Measurements from ENCODE around the gene SNRPN.
"Not testable (repeated sequence)": the region's sequence is repeated elsewhere in the genome, so short reads cannot be mapped to it uniquely, and the experiment has no call there.

SNRPN gene

DNA sequence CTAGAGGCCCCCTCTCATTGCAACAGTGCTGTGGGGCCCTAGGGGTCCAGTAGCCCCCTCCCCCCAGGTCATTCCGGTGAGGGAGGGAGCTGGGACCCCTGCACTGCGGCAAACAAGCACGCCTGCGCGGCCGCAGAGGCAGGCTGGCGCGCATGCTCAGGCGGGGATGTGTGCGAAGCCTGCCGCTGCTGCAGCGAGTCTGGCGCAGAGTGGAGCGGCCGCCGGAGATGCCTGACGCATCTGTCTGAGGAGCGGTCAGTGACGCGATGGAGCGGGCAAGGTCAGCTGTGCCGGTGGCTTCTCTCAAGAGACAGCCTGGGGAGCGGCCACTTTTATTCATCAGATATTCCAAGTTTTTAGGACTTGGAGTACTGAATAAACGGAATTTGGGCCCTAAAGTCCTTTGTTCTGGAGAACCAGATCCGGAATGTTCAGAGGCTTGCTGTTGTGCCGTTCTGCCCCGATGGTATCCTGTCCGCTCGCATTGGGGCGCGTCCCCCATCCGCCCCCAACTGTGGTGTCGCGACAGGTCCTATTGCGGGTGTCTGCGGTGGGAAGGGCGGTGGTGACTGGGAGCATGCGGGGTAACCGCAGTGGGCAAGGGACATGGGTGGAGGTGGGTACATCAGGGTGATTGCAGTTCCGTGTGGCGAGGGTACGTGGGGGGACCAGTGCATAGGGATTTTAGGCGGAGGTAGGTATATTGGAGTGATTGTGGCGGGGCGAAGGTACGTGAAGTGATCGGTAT, at the start of gene SNRPN, which contains the start of gene SNURF:
SNRPN (plus strand) TSS at position 205 of the 748 bp plus-strand sequence. CDS start 19,467 bp downstream, outside the sequence.
SNURF (plus strand) TSS at position 205 of the 748 bp plus-strand sequence; CDS start at position 267, 62 bp downstream.
- FAIRE-seq (no peak), DNase-seq (ENCODE audit: low spot score) (peak; percentile 19)

DNA sequence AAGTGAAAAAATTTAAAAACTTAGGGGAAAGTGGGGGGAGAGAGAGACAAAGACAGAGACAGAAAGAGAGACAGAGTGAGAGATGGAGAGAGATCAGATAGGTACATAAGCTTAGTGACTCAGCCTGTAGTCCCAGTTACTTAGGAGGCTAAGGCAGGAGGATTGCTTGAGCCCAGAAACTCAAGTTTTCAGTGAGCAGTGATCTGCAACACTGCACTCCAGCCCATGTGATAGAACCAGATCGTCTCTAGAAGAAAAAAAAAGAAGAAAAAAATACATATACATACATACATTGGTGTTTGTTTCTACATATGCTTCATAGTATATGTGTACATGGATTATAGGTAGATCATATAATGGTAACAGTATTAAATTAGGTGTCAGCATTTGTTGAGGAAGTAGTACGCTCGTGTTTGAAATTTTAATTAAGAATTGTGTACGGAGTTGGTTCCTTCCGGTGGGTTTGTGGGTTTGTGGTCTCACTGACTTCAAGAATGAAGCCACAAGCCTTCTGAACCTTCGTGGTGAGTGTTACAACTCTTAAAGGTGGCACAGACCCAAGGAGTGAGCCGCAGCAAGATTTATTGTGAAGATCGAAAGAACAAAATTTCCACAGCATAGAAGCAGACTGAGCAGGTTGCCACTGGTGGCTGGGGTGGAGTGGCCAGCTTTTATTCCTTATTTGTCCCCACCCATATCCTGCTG, 38.3 kb upstream of the SNRPN start:
- DNase-seq (ENCODE audit: low spot score) (no peak), FAIRE-seq (no peak)

DNA sequence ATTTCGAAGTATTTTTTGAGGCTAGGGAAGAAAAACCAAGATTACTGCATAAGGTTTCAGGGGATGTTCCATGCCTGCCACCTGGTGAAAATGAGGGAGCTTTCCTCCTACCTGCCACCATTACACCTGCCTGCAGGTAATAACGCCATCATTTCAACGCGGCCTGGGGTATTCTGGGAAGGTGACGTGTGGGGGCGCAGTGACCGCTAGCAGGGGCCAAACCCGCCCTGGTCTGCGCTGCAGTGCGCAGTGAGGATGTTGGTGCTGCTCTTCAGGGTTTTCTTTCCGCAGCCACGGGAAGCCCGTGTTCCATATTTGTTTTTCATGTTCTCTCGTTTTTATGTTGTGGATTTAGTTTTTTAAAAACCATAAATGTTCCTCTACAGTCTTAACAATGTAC, 37.4 kb upstream of the SNRPN start:
- no peak for FAIRE-seq
- no peak for DNase-seq (ENCODE audit: low spot score)

DNA sequence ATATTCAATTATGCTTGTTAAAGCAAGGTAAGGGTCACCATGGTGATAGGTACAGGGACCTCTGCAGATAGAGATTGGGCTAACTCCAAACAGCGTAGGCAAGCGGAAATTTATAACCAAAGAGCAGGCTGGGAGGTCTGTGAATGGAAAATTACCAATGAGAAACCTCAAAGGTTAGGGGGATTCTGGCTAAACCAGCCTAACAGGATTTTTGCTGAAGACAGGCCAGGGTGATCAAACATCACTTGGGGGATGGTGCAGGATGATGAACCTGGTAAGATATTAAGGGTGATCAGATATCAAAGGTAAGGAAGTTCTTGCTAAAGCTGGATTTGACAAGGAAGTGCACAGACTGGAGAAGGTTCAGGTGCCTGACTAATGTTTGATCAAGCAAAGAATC, 35.3 kb upstream of the SNRPN start:
- FAIRE-seq (no peak), DNase-seq (ENCODE audit: low spot score) (no peak)

DNA sequence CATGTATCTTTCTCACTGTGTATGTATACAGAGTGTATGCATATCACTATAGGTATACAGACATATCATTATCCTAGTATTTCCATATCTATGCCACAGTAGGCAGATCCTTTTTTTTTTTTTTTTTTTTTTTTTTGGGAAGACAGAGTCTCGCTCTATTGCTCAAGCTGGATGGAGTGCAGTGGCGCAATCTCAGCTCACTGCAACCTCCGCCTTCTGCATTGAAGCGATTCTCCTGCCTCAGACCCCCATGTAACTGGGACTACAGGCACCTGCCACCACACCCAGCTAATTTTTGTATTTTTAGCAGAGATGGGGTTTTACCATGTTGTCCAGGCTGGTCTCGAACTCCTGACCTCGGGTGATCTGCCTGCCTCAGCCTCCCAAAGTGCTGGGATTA, 32.0 kb upstream of the SNRPN start:
- FAIRE-seq; DNase-seq (ENCODE audit: low spot score): not testable (repeated sequence)

DNA sequence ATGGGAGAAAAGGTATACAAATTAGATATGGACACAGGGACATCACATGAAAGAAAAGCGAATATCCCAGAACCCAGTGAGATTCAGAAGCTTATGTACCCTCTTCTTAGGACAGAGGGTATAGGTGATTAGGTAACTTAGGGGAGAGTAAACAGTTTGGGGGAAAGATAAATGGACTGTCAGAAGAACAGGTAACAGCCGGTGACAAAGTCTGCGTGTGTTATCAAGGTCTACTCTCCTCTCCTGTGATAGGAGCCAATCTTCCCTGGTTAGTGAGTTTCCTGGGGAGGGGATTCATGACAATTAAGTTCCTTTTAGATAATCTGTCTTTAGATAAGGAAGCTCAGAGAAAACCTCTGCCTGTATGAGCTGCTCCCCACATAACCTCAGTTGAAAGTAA, 30.6 kb upstream of the SNRPN start:
- DNase-seq (ENCODE audit: low spot score) (no peak), FAIRE-seq (no peak)

DNA sequence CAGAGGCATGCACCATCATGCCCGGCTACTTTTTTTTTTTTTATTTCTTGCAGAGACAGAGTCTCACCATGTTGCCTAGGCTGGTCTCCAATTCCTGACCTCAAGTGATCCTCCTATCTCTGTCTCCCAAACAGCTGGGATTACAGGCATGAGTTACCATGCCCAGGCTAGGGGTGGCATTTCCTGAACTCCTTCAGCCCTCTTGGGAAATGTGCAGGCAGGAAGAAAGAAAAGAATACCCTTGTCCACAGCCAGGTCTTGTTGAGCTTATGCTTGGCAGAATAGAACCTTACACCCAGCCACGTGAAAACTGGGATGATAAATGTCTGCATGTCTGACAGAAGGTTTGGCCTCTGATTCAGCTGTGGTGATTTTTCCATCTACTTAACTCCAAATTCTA, 30.2 kb upstream of the SNRPN start:
- no peak for FAIRE-seq

DNA sequence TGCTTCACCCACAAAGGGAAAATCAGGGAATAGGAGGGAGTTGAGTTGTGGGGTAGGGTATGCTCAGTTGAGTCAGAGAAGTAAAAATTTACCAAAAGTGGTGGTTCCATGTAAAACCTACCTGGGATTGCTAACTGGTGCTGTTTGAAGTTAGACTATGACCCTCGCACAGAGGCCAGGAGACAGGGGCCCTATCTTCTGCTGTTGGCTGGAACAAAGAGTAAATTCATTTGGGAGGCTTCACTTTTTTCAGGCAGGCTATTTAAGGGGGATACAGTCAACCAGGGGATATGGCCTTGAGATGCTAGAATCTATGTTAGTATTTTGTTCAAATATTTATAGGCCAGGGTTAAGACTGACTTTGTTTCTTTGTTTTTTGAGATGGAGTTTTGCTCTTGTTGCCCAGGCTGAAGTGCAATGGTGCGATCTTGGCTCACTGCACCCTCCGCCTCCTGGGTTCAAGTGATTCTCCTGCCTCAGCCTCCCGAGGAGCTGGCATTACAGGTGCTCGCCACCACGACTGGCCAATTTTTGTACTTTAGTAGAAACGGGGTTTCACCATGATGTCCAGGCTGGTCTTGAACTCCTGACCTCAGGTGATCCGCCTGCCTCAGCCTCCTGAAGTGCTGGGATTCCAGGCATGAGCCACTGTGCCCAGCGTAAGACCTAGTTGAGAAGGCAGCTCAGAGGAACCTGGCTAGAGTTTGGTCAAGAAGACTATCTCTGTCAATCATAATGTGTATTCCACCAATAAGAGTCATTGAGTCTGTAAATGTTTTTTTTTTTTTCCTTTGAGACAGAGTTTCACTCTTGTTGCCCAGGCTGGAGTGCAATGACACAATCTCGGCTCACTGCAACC, 22.7 kb upstream of the SNRPN start:
- not testable (repeated sequence) for DNase-seq (ENCODE audit: low spot score); FAIRE-seq

More for the DNA sequence above, 30.2 kb upstream of the SNRPN start:
- DNase-seq (ENCODE audit: low spot score) = no peak

DNA sequence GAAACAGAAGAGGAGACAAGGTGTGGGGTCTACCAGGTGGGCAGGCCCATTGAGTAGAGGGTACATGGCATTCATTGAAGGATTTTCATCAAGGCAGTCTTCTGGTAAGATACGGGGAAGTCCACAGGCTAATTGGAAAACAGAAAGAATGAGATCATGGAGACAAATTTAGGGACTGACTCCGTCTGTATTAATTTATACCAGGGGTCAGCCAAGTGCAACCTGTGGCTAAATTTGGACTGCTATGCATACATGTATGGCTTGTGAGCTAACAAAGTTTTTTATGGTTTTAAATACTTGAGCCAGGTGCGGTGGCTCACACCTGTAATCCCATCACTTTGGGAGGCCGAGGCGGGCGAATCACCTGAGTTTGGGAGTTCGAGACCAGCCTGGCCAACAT, 21.1 kb upstream of the SNRPN start:
- no peak for DNase-seq (ENCODE audit: low spot score)
- no peak for FAIRE-seq

DNA sequence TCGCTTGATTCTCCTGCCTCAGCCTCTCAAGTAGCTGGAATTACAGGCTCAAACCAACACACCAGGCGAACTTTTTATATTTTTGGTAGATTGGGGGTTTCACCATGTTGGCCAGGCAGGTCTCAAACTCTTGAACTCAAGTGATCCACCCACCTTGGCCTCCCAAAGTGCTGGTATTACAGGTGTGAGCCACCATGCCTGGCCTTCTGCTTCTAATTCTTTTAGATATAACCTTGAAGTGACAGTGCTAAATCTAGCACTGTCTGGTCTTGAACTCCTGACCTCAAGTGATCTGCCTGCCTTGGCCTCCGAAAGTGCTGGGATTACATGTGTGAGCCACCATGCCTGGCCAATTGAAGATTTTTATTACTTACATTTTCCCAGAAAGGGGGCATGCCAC, 16.6 kb upstream of the SNRPN start:
- not testable (repeated sequence) for FAIRE-seq; DNase-seq (ENCODE audit: low spot score)

DNA sequence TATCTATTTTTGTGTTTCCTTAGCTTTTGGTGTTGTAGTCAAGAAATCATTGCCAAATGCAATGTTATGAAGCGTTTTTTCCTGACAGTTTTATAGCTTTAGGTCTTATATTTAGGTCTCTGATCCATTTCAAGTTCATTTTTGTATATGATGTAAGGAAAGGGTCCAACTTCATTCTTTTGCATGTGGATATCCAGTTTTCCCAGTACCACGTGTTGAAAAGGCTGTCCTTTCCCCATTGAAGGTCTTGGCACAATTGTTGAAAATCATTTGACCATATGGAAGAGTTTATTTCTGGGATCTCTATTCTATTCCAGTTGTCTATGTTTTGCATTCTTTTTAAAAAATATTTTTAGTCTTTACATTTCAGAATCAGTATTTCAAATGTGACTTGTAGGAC, 14.6 kb upstream of the SNRPN start:
- DNase-seq (ENCODE audit: low spot score) (no peak), FAIRE-seq (no peak)

DNA sequence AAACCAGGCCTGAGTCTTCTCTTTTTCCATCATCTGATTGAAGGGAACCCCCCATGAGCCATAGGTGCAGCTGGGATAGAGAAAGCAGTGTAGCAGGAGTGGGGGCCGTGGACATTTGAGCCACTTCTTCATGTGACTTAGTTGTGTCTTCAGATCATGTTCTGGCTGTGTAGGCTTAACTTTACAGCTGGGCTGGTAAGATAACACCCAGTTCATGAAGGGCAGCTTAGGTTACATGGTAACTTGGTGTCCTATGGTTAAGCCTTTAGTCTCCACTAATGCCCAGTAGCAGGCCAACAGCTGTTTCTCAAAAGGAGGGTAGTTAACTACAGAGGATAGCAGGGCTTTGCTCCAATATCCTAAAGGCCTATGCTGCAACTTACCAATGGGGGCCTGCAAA, 11.4 kb upstream of the SNRPN start:
- FAIRE-seq (no peak), DNase-seq (ENCODE audit: low spot score) (no peak)

DNA sequence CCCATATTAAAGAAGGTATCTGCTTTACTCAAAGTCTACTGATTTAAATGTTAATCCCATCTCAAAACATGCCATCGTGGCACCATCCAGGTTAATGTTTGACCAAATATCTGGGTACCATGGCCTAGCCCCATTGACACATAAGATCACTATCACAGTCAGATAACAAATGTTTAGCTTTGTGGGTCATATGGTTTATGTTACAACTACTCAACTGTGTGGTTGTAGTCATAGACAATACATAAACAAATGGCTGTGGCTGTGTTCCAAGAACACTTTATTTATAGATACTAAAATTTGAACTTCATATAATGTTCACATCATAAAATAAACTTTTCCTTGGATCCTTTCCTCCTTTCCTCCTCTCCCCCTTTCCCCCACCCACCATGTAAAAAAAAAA, 9.8 kb upstream of the SNRPN start:
- no peak for FAIRE-seq
- DNase-seq (ENCODE audit: low spot score) = no peak

DNA sequence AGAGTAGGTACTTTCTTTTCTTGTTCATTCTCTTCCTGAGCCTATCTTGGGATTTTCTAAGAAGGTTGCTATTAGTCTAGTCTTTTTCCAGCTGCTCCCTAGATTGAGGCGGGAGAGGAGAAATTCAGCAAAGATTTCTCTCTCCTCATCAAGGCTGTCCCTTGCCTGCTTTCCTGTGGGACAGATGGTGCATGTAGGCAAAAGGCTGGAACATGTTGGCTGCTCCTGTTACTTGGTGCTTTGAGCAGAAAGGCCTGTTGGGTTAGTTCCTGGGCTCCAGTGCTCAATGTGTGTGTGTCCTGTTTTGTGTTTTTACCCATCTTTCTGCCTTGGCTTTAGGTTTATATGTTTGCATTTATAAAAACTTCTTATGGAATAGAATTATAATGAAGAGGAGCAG, 9.1 kb upstream of the SNRPN start:
- no peak for FAIRE-seq
- no peak for DNase-seq (ENCODE audit: low spot score)

DNA sequence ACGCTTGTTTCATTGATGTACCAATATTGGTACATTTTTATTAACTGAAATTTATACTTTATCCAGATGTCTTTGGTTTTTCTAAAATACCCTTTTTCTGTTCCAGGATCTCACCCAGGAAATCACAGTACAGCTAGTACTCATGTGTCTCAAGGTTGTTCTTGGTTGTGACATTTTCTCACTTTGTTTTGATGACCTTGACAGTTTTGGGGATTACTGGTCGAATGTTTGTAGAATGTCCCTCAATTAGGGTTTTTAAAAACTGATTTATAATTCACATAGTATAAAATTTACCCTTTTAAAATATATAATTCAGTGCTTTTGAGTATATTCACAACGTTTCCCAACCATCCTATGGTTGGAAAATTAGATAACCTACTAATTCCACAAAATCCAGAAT, 6.3 kb upstream of the SNRPN start:
- no peak for DNase-seq (ENCODE audit: low spot score)
- no peak for FAIRE-seq

DNA sequence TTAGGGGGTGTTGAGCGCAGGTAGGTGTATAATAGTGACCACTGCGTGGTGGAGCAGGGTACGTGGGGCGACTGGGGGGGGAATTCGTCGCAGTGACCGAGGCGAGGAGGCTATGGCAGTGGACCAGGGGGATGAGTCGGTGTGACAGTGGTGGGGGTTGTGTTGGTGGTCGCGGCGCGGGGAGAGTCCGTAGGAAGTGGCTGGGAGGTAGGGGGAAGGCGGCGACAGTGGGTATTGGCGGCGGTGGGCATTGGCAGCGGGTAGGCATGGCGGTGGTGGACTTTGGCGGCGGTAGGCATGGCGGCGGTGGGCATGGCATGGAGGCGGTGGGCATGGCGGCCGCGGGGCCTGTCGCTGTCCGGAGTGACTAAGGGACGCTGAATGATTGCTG, 739 bp downstream of the SNRPN start:
- no peak for FAIRE-seq

DNA sequence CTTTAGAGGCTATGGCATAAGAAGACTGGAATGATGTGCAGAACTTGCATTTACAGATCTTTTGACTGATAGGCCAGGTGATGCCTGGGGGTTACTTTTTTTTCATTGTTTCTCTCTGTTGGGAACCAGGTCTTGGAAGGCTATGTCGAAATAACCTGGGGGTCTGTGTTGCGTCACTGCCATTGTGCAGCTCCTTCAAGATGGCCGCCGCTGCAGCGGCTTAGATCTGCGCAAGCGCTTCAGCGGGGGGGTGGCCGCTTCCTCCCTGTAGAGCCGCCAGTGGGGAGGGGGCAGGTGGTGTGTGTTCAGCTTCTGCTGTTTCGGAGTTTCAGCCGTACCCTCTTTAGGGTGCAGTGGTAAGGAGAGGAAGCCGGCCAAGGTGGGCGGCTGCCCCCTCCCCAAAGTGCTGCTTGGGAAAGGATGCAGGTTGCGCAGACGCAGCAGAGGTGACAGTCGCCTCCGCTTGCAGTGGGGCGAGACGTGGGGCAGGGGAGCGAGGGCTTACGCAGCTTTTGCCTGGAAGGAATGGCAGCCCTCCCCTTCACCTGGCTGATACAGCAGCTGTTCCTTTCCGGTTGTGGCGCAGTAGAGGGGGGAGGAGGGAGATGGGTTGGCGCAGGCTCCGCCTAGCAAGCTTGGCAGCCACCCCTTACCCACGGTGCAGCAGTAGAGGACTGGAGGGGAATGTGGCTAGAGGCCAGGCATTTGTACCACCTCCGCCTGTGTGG, 1.5 kb downstream of the SNRPN start:
- DNase-seq (ENCODE audit: low spot score) (peak; percentile 48), FAIRE-seq (no peak)

More for the DNA sequence above, 739 bp downstream of the SNRPN start:
- no peak for DNase-seq (ENCODE audit: low spot score)

DNA sequence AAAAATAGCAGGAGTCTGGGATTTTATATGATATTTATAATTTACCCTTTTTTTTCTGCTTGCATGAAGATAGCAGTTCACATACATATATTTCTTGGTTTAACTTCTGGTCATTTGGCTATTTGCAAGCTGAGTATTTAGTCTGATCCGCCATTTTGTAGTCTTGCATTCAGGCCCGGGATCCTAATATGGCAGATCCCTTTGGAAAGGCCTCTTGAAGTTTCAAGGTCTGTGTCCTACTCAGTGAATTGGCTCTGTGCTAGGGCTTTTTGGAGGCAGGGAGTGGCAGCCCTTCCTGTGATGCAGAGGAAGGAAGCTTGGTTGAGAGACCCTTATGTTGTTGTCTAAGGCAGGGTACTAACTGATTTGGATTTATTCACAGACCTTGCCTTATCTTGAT, 2.9 kb downstream of the SNRPN start:
- FAIRE-seq = no peak

DNA sequence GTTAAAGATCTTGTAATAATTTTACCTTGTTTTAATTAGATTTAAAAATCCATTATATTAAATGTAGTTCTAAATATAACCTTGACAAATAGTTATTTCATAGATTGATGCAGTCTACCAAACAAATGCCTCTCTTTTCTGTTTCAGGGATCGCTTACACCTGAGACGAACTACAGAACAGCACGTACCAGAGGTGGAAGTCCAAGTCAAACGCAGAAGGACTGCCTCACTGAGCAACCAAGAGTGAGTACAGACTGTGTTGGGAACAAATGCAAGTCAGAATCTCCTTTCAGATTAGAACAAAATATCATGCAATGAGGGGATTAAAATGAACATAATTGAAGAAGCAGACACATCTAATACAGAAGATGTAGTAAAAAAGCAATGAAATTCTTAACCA, 7.2 kb downstream of the SNRPN start:
- FAIRE-seq (no peak), DNase-seq (ENCODE audit: low spot score) (no peak)

More for the DNA sequence above, 2.9 kb downstream of the SNRPN start:
- no peak for DNase-seq (ENCODE audit: low spot score)

DNA sequence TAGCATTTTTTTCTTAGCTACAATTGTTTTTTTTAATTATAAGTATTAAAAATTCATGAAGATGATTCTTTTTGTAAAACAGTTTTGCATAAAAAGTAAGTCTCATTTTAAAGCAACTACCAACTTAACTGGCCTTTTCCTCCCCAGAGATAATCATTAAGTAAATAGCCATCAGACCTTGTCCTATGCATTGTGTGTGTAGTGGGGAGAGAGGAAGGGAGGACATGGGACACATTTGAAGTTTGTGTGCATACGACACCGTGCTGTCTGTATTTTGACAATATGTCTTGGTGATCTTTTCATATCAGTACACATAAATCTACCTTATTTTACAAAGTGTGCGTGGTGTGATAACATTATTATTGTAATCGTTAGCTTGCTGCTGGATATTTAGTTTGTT, 8.1 kb downstream of the SNRPN start:
- DNase-seq (ENCODE audit: low spot score) = no peak
- no peak for FAIRE-seq

All from RCC 7860 (cell line).